ENCODE results near the gene ZNF518A. TPM values are rescaled to one million over a fixed set of nuclear protein-coding genes. Genes with fewer than 3 reads are reported as not detected.
"Not testable (repeated sequence)": the region's sequence is repeated elsewhere in the genome, so short reads cannot be mapped to it uniquely, and the experiment has no call there.

ZNF518A gene
- polyA plus RNA-seq, 1 donor: 69.9 TPM

DNA sequence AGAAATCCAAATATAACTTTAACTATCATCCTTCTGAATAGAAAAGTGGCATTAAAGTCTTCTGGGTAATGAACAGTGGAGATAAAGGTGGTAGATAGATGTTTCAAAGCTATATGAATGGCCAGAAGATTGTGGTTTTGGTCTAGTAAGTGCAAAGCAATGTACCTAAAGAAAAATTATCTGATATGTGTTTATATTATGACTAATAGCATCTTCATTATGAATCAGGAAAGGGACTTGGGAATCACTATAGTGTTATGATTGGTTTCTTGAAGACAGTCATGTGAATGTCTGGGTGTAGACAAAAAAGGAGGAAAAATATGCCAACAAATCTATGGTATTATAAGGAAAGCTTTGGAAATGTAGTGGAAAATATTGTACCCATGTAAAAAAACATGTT is 3.0 kb downstream of the ZNF518A start:
- DNase-seq: no peak

DNA sequence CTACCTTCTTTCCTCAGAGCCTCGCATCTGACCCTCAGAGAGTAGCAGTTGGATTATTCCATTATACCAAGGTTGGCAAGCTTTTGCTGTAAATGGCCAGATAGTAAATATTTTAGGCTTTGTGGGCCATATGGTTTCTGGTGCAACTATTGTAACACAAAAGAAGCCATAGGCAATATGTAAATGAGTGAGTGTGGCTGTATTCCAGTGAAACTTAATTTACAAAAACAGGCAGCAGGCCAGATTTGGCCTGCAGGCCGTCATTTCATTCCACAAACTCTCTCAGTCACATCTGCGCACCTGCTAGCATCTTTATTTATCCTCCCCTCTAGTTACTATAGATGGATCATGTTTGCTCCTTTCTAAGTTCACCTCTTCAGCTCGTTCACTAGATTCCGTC is 6.7 kb downstream of the ZNF518A start:
- no peak for DNase-seq

DNA sequence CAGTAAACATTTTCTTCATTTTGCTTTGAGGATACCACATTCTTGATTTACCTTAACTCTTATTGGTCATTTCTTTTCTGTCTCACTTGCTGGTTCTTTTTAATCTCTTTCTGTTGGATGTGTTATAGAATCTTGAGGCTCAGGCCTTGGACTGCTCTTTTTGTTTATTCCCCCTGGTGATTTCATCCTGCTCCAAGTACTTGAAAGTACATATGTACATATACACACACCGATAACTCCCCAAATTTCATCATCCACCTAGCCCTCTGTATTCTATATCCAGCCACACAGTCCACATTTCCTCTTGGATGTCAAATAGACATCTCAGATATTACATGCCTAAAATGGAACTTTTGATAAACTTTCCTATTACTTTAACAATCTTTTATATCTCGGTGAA is 7.5 kb downstream of the ZNF518A start:
- no peak for DNase-seq

DNA sequence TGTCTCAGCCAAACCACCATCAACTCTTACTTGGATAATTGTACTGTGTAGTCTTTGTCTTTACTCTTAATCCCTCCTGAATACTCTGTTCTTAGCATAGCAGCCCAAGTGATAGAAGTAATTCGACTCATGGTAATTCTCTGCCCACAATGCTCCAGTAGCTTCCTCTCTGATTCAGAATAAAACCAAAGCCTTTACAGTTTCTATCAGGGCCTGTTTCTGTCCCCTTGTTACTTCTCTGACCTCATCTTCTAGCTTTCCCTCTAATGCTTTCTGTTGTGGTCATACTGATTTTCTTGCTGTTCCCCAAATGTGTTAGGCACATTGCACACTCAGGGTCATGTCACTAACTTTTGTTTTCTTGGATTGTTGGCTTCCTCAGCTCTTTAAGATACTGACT is 8.0 kb downstream of the ZNF518A start:
- DNase-seq: no peak

DNA sequence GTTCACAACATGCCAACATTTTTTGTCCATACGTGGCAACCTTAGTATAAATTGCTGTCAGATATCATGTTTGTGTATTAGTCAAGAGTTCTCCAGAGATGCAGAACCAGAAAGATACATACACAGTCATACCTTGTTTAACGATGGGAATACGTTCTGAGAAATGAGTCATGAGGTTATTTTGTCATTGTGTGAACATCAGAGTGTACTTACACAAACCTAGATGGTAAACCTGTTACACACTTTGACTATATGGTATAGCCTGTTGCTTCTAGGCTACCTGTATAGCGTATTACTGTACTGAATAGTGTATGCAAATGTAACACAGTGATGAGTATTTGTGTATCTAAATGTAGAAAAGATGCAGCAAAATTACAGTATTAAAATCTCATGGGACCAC is 22.3 kb downstream of the ZNF518A start:
- DNase-seq: no peak

DNA sequence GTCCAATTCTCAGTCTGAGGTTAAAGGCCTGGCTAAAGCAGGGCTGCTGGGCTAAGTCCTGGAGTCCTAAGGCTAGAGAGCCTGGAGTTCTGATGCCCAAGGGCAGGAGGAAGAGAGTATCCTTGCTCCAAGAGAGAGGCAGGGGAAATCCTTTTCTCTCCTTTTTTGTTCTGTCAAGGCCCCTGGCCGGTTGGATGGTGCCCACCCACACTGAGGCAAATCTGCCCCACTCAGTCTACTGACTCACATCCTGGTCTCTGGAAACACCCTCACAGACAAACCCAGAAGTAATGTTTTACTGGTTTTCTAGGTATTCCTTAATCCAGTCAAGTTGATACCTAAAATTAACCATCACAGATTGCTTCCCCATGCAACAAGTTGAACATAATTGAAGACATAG is 23.0 kb downstream of the ZNF518A start:
- DNase-seq: no peak

DNA sequence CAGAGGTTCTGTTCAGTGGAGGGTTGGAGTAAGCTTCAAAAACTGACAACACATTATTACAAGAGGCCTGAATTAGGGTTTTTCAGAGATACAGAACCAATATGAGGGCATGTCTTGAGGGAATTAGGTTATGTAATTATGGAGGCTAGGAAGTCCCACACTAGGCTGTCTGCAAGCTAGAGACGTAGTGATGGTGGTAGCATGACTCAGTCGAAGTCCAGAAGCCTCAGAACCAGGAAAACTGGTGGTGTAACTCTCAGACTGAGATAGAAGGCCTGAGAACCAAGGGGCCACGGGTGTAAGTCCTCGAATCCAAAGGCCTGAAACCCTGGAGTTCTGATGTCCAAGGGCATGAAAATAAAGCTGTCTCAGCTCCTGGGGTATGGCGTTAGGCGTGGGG is 35.6 kb downstream of the ZNF518A start:
- no peak for DNase-seq

DNA sequence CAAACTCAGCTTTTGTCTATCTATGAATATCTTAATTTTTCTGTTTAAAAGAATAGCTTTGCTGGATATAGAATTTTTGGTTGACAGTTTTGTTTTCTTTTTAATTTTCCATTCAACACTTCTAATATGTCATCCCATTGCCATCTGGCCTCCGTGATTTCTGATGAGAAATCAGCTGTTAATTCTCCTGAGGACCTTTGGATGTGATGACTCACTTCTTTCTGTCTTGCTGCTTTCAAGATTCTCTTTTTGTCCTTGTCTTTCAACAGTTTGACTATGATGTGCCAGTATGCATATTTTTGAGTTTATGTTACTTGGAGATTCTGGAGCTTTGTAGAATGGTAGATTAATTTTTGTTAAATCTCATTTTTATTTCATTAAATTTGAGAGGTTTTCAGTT is 38.4 kb downstream of the ZNF518A start:
- no peak for DNase-seq

DNA sequence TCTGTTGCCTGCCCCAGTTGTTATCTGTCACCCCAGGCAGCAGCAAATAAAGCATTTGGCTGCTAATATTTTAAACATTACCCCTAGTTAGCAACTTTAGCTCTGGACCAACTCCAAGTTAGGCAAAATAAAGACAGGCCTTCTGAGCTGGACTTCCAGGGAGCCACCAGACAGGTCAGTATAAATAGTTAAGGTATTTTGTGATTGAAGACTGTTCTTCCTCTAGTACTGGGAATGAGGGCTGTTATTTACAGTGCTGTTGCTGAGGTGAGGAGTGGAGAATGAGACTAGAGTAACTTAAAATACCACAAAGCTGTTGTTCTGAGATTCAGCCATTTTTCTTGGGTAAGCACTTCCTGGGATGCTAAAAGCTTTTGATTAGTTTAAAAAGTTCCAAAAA is 40.1 kb downstream of the ZNF518A start:
- no peak for DNase-seq

DNA sequence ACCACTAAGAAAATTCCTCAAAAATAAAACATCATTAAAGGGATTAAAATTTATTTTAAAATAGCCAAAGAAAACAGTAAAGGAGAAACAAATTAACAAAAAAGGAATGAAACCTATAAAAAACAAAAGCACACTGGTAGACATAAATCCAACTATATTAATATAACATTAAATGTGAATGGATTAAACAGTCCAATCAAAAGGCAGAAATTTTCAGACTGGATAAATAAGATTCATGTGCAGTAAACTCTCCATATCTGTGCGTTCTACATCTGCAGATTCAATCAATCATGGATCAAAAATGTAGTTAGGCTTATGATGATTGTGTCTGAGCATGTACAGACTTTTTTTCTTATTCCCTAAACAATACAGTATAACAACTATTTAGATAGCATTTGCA is 42.6 kb downstream of the ZNF518A start:
- DNase-seq: no peak

DNA sequence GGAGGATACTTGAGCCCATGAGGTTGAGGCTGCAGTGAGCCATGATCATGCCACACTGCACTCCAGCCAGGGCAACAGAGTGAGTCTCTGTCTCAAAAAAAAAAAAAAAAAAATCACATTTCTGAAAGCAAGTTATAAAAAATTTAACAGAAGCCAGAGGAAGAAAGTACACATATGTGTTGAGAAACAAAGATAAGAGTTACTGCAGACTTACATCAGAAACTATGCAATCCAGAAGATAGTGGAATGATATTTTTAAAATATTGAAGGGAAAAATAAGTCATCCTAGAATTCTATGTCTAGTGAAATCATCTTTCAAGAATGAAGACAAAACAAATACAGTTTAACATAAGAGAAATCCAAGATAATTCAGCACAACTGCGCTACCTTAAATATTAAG is 46.9 kb downstream of the ZNF518A start:
- DNase-seq: no peak

DNA sequence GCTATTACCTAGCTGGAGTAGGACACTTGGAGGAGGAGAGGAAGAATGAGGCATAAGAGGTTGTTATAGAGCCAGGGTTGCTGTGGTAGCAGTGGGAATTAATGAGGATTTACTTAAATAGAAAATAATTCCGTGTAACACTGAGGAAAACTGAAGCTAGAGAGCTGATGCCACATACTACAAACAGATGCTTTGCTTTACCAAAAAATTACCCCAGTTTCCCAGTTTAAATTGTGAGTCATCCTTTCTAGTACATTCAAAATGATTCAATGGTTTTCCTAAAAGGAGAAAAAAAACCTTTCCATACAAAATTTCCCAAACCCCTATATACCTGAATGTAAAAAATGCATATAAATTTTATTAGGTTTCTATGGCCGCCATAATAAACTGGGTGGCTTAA is 58.3 kb downstream of the ZNF518A start:
- no peak for DNase-seq

DNA sequence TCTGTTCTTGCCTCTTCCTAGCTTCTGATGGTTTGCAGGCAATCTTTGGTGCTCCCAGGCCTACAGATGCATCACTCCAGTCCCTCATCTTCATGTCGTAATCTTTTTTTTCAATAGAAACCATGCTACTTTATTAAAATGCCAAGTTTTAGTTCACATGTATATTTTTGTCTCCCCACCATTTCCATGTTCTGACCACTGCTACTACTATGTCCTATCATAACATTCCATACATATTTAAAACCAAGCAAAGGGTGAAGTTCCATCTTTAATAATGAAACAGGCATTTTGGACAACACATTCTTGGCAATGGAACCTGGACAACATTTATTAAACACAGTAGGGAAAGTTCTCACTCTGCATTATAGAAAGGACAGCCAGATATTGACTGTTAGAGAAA is 58.8 kb downstream of the ZNF518A start:
- no peak for DNase-seq

DNA sequence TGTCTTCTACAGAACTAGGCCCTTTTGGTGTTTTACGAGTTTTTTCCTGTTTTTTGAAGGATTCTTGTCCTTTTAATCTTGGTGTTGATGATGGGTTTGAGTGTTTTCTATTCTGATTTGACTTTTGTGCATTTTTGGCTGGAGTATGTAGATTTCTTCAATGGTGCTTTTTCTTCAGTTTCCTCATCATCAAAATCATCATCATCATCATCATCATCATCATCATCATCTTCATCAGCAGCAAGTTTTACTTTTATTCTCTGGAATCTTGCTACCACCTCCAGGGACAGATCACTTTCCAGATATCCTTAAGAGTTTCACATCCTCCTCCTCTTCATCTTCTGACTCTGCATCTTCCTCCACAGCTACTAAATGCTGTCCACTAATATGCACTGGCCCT is 59.4 kb downstream of the ZNF518A start:
- not testable (repeated sequence) for DNase-seq

DNA sequence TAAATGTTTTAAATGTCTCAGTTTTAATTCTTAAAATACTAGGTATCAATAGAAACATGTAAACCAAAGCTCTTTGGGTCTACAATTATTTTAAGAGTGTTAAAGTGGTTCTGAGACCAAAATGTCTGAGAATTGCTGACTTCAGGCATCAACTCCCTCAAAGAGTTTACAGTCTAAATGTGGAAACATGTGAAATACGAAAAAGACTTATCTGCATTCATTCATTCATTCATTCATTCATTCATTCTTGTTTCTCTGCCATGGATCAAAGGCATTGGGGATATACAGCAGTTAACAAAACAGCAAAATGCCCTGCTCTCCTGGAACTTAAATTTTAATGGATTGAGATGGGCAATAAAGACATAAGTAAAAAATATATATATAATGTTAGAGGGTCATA is 71.4 kb downstream of the ZNF518A start:
- DNase-seq: no peak

DNA sequence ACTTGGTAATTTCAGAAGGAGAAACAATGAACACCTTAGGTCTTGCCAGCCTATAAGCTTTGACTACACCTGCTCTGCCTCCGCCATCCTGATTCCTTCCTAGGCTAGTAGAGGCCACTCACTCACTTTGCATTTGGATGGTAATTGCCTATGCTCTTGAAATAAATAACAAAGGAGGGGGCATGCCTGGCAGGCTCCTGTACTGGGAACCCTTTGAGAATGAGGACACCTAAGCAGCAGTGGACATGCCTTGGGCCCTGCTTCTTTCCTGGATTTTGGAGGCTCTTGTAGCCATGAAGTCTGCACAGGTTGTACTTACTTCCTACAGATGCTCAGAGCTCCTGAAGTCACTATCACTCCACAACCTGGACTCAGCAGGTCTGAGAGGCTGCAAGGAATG is 75.5 kb downstream of the ZNF518A start:
- DNase-seq: no peak

DNA sequence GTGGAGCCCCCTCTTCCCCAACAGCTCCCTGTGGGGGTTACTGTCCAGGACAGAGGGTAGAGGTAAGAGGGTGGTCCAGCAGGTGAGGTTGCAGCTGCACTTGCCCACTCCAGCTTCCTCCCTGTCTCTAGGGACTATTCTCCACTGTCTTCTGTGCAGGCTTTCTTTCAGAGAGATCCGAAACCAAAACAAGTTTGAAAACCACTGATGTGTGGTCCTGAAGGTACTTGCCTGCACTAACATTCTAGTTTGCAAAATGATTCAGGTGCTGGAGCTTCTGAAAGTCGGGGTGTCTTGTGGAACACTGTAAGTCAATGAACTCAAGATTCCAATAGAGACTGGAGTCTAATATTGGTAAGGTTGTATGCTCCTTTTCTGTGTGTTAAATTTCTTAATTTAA is 78.2 kb downstream of the ZNF518A start:
- no peak for DNase-seq

DNA sequence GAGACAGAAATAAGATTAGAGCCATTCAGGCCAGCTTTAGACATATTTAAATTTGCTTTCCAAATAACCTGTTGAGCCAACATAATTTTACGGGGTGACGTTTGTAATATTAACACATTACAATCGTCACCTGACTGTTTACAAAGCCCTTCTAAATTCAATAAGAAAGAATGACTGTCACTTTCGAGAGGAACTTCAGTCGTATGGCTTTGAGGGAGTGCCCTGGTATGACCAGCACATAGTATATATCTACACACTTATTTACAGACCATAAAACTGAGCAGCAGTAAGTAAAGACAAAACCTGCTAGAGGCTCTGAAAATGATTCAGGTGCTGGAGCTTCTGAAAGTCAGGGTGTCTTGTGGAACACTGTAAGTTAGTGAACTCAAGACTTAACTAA is 78.8 kb downstream of the ZNF518A start:
- DNase-seq: no peak

DNA sequence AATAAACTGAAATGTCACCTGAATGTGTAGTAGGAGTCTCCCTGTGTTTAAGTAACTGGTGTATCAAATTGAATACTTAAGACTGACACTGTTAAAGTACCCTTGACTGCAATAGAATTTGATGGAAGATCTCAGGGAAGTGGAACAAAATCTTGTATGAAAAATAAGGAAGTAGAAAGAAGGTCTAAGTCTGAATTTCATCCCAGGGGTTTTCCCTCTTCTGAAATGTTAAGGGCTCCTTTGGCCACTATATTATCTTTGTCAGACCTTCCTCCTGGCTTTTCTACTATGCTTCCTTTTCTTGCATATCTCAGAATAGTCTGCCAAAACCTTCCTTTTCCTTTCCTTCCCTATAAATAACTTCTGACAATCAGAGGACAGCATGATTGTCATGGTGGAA is 81.7 kb downstream of the ZNF518A start:
- DNase-seq: no peak

DNA sequence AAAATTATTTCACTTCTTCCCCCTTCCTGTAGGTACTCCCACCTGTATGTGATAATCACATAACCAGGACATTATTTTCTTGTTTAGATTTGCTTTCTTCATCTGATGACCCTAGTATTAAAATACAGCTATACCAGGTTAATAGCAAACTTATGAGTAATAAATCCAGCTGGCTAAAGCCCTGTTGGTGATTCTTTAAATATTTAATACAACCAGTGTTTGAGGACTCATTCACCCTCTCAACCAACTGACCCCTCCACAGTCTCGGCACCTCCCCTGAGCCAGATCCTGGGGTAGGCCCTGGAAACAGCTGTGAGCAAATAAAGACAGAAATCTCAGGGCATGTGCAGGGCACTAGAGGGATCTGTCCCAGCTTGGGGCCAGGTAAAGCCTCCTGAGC is 82.8 kb downstream of the ZNF518A start:
- no peak for DNase-seq

Other genes with a start within 250 kb of the ZNF518A start
- 3.3 TPM for gene CC2D2B, start 222.3 kb upstream of the ZNF518A start, polyA plus RNA-seq (ENCODE audit: insufficient read length)
- 21.4 TPM for gene CCNJ, start 86.7 kb upstream of the ZNF518A start, polyA plus RNA-seq (ENCODE audit: insufficient read length)
- 53.6 TPM for gene BLNK, start 141.3 kb downstream of the ZNF518A start, polyA plus RNA-seq (ENCODE audit: insufficient read length)
- gene DNTT, start 174.1 kb downstream of the ZNF518A start, polyA plus RNA-seq (ENCODE audit: insufficient read length): 0.10 TPM
- gene OPALIN, start 228.7 kb downstream of the ZNF518A start, polyA plus RNA-seq (ENCODE audit: insufficient read length): not detected